Measurements from ENCODE around the gene RNF149.

- TF ChIP-seq, protein P1, sequence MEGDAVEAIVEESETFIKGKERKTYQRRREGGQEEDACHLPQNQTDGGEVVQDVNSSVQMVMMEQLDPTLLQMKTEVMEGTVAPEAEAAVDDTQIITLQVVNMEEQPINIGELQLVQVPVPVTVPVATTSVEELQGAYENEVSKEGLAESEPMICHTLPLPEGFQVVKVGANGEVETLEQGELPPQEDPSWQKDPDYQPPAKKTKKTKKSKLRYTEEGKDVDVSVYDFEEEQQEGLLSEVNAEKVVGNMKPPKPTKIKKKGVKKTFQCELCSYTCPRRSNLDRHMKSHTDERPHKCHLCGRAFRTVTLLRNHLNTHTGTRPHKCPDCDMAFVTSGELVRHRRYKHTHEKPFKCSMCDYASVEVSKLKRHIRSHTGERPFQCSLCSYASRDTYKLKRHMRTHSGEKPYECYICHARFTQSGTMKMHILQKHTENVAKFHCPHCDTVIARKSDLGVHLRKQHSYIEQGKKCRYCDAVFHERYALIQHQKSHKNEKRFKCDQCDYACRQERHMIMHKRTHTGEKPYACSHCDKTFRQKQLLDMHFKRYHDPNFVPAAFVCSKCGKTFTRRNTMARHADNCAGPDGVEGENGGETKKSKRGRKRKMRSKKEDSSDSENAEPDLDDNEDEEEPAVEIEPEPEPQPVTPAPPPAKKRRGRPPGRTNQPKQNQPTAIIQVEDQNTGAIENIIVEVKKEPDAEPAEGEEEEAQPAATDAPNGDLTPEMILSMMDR (IDR thresholded peaks at IDR 0.05), result no peak
- TF ChIP-seq ZFX (IDR thresholded peaks at IDR 0.05; ENCODE audit: borderline replicate concordance), result no peak
Measured at GRCh38 chr2:101357376-101357775, 48.9 kb upstream of the RNF149 start.
